GM12875 (cell line): ENCODE measurements around the gene PITPNM1.
"Not testable (repeated sequence)": the region's sequence is repeated elsewhere in the genome, so short reads cannot be mapped to it uniquely, and the experiment has no call there.

Experiments
- H3K4me3 ChIP-seq: one replicate; pipeline ENCODE4 v1.5.1; 2011; ENCODE audit warnings: low read depth, low read length, control low read depth
- TF ChIP-seq, protein P1 (sequence below): IDR thresholded peaks from 2 replicates; pipeline ENCODE4 v1.5.1; 2011; ENCODE audit warnings: low read depth, mild to moderate bottlenecking, control low read depth, inconsistent platforms, low read length, moderate library complexity, borderline replicate concordance; ENCODE audit not compliant: insufficient read depth

The PITPNM1 gene

DNA sequence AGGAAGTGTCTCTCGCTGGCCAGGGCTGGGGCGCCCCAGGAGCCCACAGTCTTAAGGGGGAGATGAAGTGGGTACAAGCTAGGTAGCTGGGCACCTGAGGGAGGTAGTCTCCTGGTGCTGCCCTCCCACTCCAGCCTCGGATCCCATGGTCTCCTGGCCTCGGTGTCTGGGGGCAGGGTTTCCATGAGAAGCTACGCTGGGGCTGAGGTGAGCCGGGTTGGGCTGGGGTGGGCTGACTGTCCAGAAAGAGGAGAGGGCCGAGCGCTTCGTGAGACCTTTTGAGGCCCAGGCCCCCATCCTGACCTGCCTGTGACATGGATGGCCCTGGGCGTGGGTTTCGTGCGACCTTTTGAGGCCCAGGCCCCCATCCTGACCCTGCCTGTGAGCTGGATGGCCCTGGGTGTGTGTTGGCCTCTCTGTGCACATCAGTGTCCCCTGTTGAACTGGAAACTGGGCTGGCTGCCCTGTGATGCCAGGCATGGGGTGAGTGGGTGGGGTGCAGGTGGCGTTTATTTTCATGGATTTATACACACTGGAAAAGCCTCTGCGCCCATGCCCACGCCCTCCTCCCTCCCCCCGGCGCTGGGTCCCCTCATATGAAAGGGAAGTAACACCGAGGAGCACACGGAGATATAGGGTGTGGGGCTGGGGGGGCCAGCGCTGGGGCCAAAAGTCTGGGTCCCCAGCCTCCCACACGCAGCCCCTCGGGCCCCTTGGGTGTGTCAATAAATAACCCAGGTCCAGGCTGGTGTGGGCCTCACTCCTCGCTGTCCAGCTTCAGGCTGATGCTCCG is 13.7 kb downstream of the PITPNM1 start:
- H3K4me3 ChIP-seq = no peak overlapping the region
- TF ChIP-seq, protein P1, sequence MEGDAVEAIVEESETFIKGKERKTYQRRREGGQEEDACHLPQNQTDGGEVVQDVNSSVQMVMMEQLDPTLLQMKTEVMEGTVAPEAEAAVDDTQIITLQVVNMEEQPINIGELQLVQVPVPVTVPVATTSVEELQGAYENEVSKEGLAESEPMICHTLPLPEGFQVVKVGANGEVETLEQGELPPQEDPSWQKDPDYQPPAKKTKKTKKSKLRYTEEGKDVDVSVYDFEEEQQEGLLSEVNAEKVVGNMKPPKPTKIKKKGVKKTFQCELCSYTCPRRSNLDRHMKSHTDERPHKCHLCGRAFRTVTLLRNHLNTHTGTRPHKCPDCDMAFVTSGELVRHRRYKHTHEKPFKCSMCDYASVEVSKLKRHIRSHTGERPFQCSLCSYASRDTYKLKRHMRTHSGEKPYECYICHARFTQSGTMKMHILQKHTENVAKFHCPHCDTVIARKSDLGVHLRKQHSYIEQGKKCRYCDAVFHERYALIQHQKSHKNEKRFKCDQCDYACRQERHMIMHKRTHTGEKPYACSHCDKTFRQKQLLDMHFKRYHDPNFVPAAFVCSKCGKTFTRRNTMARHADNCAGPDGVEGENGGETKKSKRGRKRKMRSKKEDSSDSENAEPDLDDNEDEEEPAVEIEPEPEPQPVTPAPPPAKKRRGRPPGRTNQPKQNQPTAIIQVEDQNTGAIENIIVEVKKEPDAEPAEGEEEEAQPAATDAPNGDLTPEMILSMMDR = no peak

DNA sequence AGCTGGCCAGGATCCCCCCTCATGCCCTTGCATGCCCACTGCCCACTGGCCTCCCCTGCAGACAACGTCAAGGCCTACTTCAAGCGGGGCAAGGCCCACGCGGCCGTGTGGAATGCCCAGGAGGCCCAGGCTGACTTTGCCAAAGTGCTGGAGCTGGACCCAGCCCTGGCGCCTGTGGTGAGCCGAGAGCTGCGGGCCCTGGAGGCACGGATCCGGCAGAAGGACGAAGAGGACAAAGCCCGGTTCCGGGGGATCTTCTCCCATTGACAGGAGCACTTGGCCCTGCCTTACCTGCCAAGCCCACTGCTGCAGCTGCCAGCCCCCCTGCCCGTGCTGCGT is 14.5 kb downstream of the PITPNM1 start:
- H3K4me3 ChIP-seq = no peak overlapping the region
- TF ChIP-seq, protein P1 = no peak

DNA sequence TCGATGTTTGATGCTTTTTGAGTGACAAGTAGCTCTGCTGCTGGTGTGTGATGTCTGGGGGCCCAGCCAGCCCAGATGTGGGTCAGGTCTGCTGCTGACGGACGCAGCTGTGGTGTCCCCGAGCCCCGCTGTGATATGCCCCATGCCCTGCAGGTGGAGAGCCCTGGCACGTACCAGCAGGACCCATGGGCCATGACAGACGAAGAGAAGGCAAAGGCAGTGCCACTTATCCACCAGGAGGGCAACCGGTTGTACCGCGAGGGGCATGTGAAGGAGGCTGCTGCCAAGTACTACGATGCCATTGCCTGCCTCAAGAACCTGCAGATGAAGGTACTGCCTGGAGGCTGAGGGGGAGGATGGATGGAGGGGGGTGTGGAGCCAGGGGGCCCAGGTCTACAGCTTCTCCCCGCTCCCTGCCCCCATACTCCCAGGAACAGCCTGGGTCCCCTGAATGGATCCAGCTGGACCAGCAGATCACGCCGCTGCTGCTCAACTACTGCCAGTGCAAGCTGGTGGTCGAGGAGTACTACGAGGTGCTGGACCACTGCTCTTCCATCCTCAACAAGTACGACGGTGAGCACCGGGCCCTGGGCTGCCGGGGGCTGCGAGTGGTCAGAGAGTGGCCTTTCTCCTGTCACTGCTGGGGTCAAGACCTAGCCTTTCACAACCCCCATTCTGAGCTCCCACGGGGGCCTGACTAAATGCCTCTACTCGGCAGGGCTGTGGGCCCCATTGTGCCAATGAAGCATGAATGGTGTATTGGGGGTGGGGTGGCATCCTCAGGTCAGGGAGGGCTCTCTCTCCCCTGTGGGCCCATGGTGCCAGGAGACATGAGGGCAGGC is 15.1 kb downstream of the PITPNM1 start:
- H3K4me3 ChIP-seq = no peak overlapping the region
- TF ChIP-seq, protein P1 = no peak

DNA sequence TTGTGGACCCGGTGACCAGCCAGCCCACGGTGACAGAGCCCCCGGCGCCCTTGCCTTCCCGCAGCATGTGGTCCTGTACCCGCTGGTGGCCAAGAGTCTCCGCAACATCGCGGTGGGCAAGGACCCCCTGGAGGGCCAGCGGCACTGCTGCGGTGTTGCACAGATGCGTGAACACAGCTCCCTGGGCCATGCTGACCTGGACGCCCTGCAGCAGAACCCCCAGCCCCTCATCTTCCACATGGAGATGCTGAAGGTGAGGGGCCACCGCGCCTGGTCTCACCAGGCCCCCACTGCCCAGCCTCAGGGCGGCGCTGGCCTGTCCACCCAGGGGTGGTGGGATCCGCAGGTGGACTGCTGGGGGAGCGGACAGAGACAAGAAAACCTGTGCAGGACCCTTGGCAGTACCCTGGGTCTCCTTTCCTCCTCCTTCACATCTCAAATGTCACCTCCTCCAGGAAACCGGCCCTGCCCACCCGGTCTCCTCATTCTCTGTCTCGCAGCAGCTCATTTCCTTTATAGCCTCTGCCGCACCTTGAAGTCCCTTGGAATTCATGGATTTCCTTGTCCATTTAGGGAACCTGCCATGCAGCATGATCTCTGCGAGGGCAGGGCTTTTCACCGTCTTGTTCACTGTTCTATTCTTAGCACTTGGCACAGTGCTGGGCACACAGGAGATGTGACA is 15.8 kb downstream of the PITPNM1 start:
- TF ChIP-seq, protein P1 = no peak
- H3K4me3 ChIP-seq = no peak overlapping the region

DNA sequence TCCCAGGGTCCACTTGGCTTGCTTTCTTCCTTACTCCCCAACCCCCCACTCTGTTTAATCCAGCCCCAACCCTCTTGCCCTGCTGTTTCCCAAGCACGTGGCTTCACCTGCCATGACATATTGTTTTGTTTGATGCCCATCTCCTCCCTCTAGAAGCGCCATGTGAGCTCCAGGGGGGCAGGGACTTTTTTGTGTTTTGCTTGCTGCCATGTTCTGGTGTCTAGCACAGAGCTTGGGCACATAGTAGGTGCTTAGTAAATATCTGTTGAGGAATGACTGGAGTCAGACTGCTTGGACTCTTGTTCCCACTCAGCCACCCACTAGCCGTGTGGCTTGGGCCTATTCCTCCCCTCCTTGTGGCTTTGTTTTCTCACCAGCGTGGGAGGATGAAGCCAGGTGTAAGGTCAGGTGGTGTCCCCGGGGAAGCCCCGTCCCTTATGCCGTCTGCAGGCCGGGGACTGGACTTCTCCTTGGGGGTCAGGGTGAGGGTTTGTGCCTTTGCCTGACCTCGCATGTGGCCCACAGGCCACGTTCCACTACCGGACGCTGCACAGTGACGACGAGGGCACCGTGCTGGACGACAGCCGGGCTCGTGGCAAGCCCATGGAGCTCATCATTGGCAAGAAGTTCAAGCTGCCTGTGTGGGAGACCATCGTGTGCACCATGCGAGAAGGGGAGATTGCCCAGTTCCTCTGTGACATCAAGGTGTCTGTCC is 18.5 kb downstream of the PITPNM1 start:
- peak overlapping the region; percentile 19 for H3K4me3 ChIP-seq
- TF ChIP-seq, protein P1 = no peak

DNA sequence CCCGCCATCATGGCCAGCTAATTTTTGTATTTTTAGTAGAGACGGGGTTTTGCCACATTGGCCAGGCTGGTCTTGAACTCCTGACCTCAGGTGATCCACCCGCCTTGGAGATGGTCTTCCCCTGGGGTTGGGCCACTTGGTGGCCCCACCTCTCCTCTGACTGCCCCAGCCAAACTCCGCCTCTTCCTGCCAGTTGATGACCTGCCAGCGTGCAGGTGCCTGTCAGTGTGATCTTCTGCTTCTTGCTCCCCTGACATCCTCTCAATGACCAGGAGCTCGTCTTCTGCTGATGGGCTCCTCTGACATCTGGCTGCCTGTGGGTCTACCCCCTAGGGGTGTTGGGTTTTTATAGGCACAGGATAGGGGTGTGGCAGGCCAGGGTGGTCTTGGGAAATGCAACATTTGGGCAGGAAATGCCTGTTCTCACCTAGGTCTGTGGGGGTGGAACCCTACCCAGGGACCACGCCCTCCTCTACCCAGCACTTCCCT is 19.2 kb downstream of the PITPNM1 start:
- not testable (repeated sequence) for H3K4me3 ChIP-seq

DNA sequence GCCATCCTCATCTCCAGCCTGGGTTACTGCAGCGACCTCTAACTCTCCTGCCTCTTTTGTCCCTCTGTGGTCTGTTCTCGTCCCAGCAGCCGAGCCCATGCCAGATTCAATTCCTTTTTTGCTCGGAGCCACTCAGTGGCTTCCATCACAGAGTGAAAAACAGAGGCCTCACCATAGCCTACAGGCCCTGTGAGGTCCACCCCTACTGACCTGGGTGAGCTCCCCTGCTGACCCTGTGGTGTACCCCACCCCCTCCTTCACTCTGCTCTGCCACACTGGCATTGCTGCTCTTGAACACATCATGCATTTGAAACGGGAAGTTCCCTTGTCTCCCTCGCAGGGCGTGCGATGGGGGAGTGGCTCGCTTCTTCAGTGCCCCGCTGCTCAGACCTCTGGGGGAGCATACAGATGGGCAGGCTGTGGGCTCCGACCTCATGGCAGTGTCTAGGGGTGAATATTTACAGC is 20.3 kb downstream of the PITPNM1 start:
- peak overlapping the region; percentile 81 for H3K4me3 ChIP-seq
- TF ChIP-seq, protein P1 = no peak
